ENCODE results near the gene EXOC2.

The EXOC2 gene

GRCh38 chr6:692858-693722 is at the start of gene EXOC2:
EXOC2 (minus strand) TSS chr6:693139; CDS start chr6:637818, 55,321 bp downstream.
- Histone ChIP-seq H3K36me3 (ENCODE audit: control insufficient read depth, insufficient read depth, low read length, severe bottlenecking) (peaks cover 5% of the 10 kb centered on the region), H3K4me3 (ENCODE audit: low read length) (peak within 1 kb of the TSS; percentile 95), H3K27me3 (replicated peaks; ENCODE audit: control insufficient read depth, insufficient read depth, low read length) (no peaks in the 10 kb centered on the region), H3K9me3 (ENCODE audit: control insufficient read depth, low read length) (no peaks in the 10 kb centered on the region), H3K4me1 (ENCODE audit: control insufficient read depth, insufficient read depth, low read length) (peaks cover 5% of the 10 kb centered on the region), H3K9ac (ENCODE audit: low read length) (peak within 1 kb of the TSS; percentile 89)
- peak; percentile 95 for DNase-seq (ENCODE audit: low read depth)

- Histone ChIP-seq H3K9ac (ENCODE audit: low read length) (no peak overlapping the region), H3K4me1 (ENCODE audit: control insufficient read depth, insufficient read depth, low read length) (no peaks in the 10 kb centered on the region)
- DNase-seq (ENCODE audit: low read depth), result no peak
These were observed 48.7 kb upstream of the EXOC2 start for GRCh38 chr6:741410-742339.

GRCh38 chr6:736657-737446 is 43.9 kb upstream of the EXOC2 start:
- no peak overlapping the region for H3K4me3 ChIP-seq (ENCODE audit: low read length)
- no peak overlapping the region for H3K9ac ChIP-seq (ENCODE audit: low read length)
- peaks cover 11% of the 10 kb centered on the region for H3K27me3 ChIP-seq (replicated peaks; ENCODE audit: control insufficient read depth, insufficient read depth, low read length)
- no peaks in the 10 kb centered on the region for H3K36me3 ChIP-seq (ENCODE audit: control insufficient read depth, insufficient read depth, low read length, severe bottlenecking)
- H3K4me1 ChIP-seq (ENCODE audit: control insufficient read depth, insufficient read depth, low read length), result no peaks in the 10 kb centered on the region
- no peak for DNase-seq (ENCODE audit: low read depth)
- H3K9me3 ChIP-seq (ENCODE audit: control insufficient read depth, low read length), result no peaks in the 10 kb centered on the region

More at GRCh38 chr6:741410-742339, 48.7 kb upstream of the EXOC2 start:
- Histone ChIP-seq H3K27me3 (replicated peaks; ENCODE audit: control insufficient read depth, insufficient read depth, low read length) (peaks cover 6% of the 10 kb centered on the region), H3K4me3 (ENCODE audit: low read length) (no peak overlapping the region), H3K9me3 (ENCODE audit: control insufficient read depth, low read length) (no peaks in the 10 kb centered on the region), H3K36me3 (ENCODE audit: control insufficient read depth, insufficient read depth, low read length, severe bottlenecking) (no peaks in the 10 kb centered on the region)

- no peak overlapping the region for H3K4me3 ChIP-seq (ENCODE audit: low read length)
- H3K4me1 ChIP-seq (ENCODE audit: control insufficient read depth, insufficient read depth, low read length), result no peaks in the 10 kb centered on the region
- no peaks in the 10 kb centered on the region for H3K9me3 ChIP-seq (ENCODE audit: control insufficient read depth, low read length)
- no peak overlapping the region for H3K9ac ChIP-seq (ENCODE audit: low read length)
- no peaks in the 10 kb centered on the region for H3K36me3 ChIP-seq (ENCODE audit: control insufficient read depth, insufficient read depth, low read length, severe bottlenecking)
- peaks cover 38% of the 10 kb centered on the region for H3K27me3 ChIP-seq (replicated peaks; ENCODE audit: control insufficient read depth, insufficient read depth, low read length)
- no peak for DNase-seq (ENCODE audit: low read depth)
These were observed 40.7 kb upstream of the EXOC2 start for GRCh38 chr6:733431-734219.

GRCh38 chr6:731924-732323 is 39.0 kb upstream of the EXOC2 start:
- H3K9me3 ChIP-seq (ENCODE audit: control insufficient read depth, low read length), result no peaks in the 10 kb centered on the region
- no peaks in the 10 kb centered on the region for H3K4me1 ChIP-seq (ENCODE audit: control insufficient read depth, insufficient read depth, low read length)
- no peaks in the 10 kb centered on the region for H3K36me3 ChIP-seq (ENCODE audit: control insufficient read depth, insufficient read depth, low read length, severe bottlenecking)
- no peak overlapping the region for H3K4me3 ChIP-seq (ENCODE audit: low read length)
- no peak for DNase-seq (ENCODE audit: low read depth)
- H3K27me3 ChIP-seq (replicated peaks; ENCODE audit: control insufficient read depth, insufficient read depth, low read length), result peaks cover 45% of the 10 kb centered on the region
- H3K9ac ChIP-seq (ENCODE audit: low read length), result no peak overlapping the region

- DNase-seq (ENCODE audit: low read depth), result no peak
- Histone ChIP-seq H3K9me3 (ENCODE audit: control insufficient read depth, low read length) (no peaks in the 10 kb centered on the region), H3K4me1 (ENCODE audit: control insufficient read depth, insufficient read depth, low read length) (no peaks in the 10 kb centered on the region), H3K9ac (ENCODE audit: low read length) (no peak overlapping the region), H3K27me3 (replicated peaks; ENCODE audit: control insufficient read depth, insufficient read depth, low read length) (peaks cover 51% of the 10 kb centered on the region), H3K36me3 (ENCODE audit: control insufficient read depth, insufficient read depth, low read length, severe bottlenecking) (no peaks in the 10 kb centered on the region), H3K4me3 (ENCODE audit: low read length) (no peak overlapping the region)
These were observed 36.8 kb upstream of the EXOC2 start for GRCh38 chr6:729606-730320.

- Histone ChIP-seq H3K4me1 (ENCODE audit: control insufficient read depth, insufficient read depth, low read length) (no peaks in the 10 kb centered on the region), H3K27me3 (replicated peaks; ENCODE audit: control insufficient read depth, insufficient read depth, low read length) (peaks cover 57% of the 10 kb centered on the region), H3K9me3 (ENCODE audit: control insufficient read depth, low read length) (no peaks in the 10 kb centered on the region), H3K9ac (ENCODE audit: low read length) (no peak overlapping the region), H3K4me3 (ENCODE audit: low read length) (no peak overlapping the region), H3K36me3 (ENCODE audit: control insufficient read depth, insufficient read depth, low read length, severe bottlenecking) (no peaks in the 10 kb centered on the region)
- no peak for DNase-seq (ENCODE audit: low read depth)
These were observed 34.9 kb upstream of the EXOC2 start for GRCh38 chr6:727856-728255.

- peaks cover 25% of the 10 kb centered on the region for H3K27me3 ChIP-seq (replicated peaks; ENCODE audit: control insufficient read depth, insufficient read depth, low read length)
- no peak overlapping the region for H3K9ac ChIP-seq (ENCODE audit: low read length)
- H3K9me3 ChIP-seq (ENCODE audit: control insufficient read depth, low read length), result no peaks in the 10 kb centered on the region
- H3K4me3 ChIP-seq (ENCODE audit: low read length), result no peak overlapping the region
- H3K36me3 ChIP-seq (ENCODE audit: control insufficient read depth, insufficient read depth, low read length, severe bottlenecking), result no peaks in the 10 kb centered on the region
- peak; percentile 13 for DNase-seq (ENCODE audit: low read depth)
- H3K4me1 ChIP-seq (ENCODE audit: control insufficient read depth, insufficient read depth, low read length), result no peaks in the 10 kb centered on the region
These were observed 30.6 kb upstream of the EXOC2 start for GRCh38 chr6:723540-723939.

GRCh38 chr6:722608-723007 is 29.7 kb upstream of the EXOC2 start:
- no peaks in the 10 kb centered on the region for H3K4me1 ChIP-seq (ENCODE audit: control insufficient read depth, insufficient read depth, low read length)
- H3K9me3 ChIP-seq (ENCODE audit: control insufficient read depth, low read length), result no peaks in the 10 kb centered on the region
- peaks cover 20% of the 10 kb centered on the region for H3K27me3 ChIP-seq (replicated peaks; ENCODE audit: control insufficient read depth, insufficient read depth, low read length)
- no peak overlapping the region for H3K4me3 ChIP-seq (ENCODE audit: low read length)
- no peak overlapping the region for H3K9ac ChIP-seq (ENCODE audit: low read length)
- H3K36me3 ChIP-seq (ENCODE audit: control insufficient read depth, insufficient read depth, low read length, severe bottlenecking), result no peaks in the 10 kb centered on the region
- DNase-seq (ENCODE audit: low read depth), result peak; percentile 73

GRCh38 chr6:722077-722524 is 29.2 kb upstream of the EXOC2 start:
- DNase-seq (ENCODE audit: low read depth), result peak; percentile 98
- peaks cover 20% of the 10 kb centered on the region for H3K27me3 ChIP-seq (replicated peaks; ENCODE audit: control insufficient read depth, insufficient read depth, low read length)
- H3K4me3 ChIP-seq (ENCODE audit: low read length), result no peak overlapping the region
- no peaks in the 10 kb centered on the region for H3K9me3 ChIP-seq (ENCODE audit: control insufficient read depth, low read length)
- no peak overlapping the region for H3K9ac ChIP-seq (ENCODE audit: low read length)
- H3K4me1 ChIP-seq (ENCODE audit: control insufficient read depth, insufficient read depth, low read length), result no peaks in the 10 kb centered on the region
- no peaks in the 10 kb centered on the region for H3K36me3 ChIP-seq (ENCODE audit: control insufficient read depth, insufficient read depth, low read length, severe bottlenecking)
